Activated CD8-positive, alpha-beta memory T cell treated with anti-CD3 and anti-CD28 coated beads for 48 hours (primary cell): ENCODE data around the gene ACYP1.
"Not testable (repeated sequence)": the region's sequence is repeated elsewhere in the genome, so short reads cannot be mapped to it uniquely, and the experiment has no call there.

Experiments used
- DNase-seq, 3 experiments: peaks; one replicate each; pipeline ENCODE4 v3.0.0-alpha.2; 2020; ENCODE audit warnings: low read depth in 2 of 3, low spot score in 2 of 3

Gene ACYP1

DNA sequence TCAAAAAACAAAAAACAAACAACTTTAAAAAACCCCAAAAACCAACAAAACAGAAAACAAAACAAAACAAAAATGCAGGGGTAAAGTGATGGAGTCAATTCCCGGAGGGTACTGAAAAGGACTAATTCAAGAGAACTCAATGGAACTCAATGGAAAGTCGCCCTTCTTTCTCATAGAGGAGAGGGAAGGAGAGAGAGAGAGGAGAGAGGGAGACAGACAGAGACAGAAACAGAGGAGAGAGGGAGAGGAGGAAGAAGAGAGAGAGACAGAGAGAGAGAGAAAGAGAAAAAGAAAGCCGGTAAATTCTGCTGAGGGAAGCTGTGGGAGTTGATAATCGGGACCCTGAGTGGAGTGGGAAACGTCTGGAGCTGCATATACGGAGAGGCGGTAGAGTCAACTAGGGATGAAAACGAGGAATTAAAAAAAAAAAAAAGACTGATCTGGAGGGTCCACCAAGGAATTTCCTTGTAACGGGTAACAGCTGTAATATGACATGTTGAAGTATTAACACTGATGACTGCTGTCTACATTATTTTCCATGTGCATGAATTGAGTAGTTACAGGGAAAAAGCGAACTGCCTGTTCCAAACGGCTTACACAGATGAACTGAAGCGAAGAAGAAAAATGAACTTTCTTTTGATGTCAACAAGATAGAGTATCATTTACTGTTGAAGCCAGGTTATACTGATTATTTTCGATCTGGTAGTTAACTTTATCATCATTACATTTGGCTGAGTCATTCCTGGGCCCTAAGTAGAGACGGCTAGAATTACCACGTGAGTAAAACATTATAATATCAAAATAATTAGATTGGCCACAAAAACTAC is 4.7 kb upstream of the ACYP1 start:
- DNase-seq: no peak

DNA sequence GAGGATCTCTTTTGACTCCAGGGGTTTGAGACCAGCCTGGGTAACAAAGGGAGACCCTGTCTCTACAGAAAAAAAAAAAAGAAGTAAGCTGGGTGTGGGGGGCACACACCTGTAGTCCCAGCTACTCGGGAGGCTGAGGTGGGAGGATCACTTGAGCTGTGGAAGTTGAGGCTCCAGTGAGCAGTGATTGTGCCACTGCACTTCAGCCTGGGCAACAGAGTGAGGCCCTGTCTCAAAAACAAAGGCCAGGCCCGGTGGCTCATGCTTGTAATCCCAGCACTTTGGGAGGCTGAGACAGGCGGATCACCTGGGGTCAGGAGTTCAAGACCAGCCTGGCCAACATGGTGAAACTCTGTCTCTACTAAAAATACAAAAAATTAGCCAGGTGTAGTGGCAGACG is 3.9 kb upstream of the ACYP1 start:
- DNase-seq: not testable (repeated sequence)

GRCh38 chr14:75067212-75067611 is 3.4 kb upstream of the ACYP1 start:
- no peak for DNase-seq

DNA sequence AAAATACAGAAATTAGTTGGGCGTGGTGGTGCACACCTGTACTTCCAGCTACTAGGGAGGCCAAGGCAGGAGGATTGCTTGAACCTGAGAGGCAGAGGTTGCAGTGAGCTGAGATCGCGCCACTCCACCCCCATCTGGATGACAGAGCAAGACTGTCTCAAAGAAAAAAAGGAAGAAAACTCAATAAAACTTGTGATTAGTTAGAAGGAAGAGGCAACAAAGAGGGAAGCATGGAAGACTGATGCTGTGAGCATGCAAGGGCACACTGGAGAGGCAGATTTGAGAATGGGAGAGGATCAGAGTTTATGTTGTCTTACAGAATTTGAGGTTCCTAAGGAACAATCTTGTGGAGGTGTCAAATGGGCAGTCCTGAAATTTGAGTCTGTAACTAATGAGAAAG is 2.9 kb upstream of the ACYP1 start:
- no peak for DNase-seq

DNA sequence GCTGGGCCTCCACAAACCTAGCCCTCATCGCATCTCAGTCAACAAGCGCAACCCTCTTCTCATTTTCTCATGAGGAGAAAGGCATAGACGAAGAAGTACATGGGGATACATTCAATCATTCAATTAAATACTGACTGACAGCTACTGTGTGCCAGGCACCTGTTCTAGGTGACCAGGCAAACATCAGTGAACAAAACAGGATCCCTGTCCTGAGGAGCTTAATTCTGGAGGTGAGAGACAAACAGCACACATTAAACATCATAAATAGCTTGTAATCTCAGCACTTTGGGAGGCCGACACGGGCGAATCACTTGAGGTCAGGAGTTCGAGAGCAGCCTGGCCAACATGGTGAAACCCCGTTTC is 362 bp upstream of the ACYP1 start:
- DNase-seq: no peak

GRCh38 chr14:75063013-75063412 is 811 bp downstream of the ACYP1 start:
- no peak for DNase-seq

DNA sequence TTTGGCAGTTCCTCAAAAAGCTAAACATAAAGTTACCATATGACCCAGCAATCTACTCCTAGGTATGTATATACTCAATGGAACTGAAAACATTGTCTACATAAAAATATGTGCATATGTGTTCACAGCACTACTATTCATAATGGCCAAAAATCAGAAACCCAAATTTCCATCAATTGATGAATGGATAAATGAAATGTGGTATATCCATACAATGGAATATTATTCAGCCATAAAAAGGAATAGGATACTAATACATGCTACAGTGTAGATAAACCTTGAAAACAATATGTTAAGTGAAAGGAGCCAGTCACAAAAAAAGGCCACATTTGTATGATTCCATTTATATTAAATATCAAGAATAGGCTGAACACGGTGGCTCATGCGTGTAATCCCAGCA is 3.4 kb downstream of the ACYP1 start:
- DNase-seq: no peak

DNA sequence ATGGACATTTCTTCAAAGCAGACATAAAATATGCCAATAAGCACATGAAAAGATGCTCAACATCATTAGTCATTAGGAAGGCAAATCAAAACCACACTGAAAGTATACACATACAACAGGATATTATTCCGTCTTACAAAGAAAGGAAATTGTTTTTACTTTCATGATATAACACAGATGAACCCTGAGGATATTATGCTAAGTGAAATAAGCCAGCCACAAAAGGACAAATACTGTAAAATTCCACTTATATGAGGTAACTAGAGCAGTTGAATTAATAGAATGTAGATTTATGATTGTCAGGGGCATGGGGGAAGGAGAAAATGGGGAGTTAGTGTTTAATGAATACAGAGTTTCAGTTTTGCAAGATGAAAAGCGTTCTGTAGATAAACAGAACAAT is 4.2 kb downstream of the ACYP1 start:
- DNase-seq: no peak

DNA sequence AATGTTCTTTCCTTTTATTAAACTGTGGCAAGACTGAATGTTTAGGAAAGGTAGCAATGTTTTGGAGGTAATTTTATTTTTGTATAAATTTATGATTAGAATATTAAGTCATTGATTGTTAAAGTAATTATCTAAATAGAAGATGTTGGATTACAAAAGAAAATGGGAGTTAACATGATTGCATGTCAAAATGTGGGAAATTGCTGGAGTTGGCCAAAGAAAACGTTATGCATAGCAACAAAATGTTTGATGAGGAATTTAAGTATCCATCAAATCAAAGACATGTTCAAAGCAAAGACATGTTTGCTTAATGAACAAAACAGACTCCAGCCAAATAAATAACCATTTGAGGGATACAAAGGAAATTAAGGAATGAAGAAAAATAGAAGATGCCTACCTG is 9.4 kb downstream of the ACYP1 start:
- DNase-seq: no peak

GRCh38 chr14:75053396-75054291 is 10.2 kb downstream of the ACYP1 start:
- DNase-seq: no peak

GRCh38 chr14:75051556-75051899 is 12.3 kb downstream of the ACYP1 start:
- DNase-seq: no peak

- peak; percentile 46 to 61 (median 57) for DNase-seq
These were observed 12.8 kb downstream of the ACYP1 start, which contains the start of gene MLH3 for GRCh38 chr14:75050852-75051555. MLH3 (minus strand) TSS chr14:75051467; CDS start chr14:75049655, 1,812 bp downstream.

DNA sequence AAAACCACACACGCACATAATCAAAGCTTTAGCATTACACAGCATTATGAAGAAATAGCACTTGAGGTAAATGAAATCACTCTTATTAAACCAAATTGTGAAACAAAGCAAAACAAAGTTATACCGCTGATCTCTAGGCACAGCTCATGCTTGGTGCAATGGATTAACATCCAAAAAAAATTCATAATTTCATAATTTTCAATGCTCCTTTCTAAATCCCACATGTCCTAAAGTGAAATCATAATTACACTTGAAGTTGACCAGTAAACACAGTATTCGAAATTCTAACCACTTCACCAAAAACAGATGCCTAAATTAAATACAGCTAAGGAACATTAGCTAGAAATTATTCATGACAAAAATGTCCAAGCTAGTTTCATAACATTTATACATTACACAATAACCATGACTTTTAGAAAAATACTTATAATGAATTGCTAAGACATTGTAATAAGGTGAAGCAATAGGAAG is 14.1 kb downstream of the ACYP1 start:
- no peak for DNase-seq

DNA sequence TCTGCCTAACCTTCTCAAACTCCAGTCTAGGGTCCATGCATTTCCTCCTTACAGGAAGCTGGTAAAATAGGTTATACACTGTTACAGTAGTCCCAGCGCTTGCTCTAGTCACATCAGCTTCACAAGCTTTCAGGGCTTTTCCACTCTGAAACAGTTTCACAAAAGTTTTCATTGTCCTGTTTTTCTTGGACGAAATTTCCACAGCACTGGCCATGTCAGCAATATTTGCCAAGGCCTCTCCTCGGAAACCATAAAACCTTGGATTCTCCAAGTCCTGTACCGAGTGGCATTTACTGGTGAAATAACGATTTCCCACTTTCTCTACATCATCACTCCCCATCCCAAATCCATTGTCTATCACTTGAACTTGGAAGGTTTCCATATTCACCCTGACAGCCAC is 14.7 kb downstream of the ACYP1 start:
- DNase-seq: no peak

DNA sequence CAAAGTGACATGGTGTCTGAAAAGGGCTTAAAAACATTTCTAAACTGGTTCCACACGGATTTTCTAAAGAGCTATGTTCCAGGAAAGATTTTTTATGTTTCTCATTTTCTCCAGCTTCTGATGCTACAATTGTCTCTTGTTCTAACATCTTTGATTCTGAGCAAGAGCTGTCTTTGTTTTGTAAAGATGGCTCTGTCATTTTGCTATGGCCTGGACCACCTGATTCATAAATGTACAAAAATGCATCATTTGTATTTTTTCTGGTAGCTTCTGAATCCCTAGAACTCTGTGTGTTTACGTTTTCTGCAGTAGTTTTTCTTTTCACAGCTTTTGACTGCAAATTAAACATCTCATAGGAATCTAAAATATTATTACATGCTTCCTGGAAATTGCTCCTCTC is 15.7 kb downstream of the ACYP1 start:
- DNase-seq: no peak

GRCh38 chr14:75047506-75047905 is 16.3 kb downstream of the ACYP1 start:
- no peak for DNase-seq

DNA sequence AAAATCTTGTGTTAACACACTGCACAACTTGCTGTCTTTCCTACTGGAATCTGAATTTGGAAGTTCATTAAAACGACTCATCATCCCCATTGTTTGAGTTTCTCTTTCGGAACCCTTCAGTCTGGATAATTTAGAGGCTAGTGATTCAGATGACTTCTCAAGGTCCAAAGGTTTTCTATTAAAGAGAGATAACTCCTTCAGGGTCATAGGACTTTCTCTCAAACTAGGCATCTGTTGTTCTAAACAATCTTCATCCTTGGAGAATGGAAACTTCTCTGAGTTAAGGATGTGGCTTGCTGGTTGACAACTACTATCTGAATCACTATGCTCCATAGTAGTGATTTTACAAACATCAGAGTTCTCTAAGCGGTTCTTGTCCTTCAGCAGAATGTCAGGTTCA is 16.9 kb downstream of the ACYP1 start:
- no peak for DNase-seq

GRCh38 chr14:75046275-75046674 is 17.5 kb downstream of the ACYP1 start:
- DNase-seq: no peak

DNA sequence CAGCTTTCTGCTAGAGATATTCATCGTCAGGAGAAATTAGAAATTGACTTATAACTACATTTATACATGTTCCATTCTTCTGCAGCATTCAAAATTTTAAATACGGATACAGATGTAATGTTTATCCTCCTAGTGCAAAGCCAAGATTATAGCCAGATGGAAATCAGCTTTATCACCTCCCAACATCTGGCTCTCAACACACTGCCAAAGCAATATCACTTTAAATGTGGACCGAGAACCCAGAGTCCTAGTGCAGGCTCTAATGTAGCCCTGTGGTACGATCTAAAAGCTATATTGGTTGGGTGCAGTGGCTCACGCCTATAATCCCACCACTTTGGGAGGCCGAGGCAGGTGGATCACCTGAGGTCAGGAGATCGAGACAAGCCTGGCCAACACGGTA is 19.1 kb downstream of the ACYP1 start:
- DNase-seq: no peak

DNA sequence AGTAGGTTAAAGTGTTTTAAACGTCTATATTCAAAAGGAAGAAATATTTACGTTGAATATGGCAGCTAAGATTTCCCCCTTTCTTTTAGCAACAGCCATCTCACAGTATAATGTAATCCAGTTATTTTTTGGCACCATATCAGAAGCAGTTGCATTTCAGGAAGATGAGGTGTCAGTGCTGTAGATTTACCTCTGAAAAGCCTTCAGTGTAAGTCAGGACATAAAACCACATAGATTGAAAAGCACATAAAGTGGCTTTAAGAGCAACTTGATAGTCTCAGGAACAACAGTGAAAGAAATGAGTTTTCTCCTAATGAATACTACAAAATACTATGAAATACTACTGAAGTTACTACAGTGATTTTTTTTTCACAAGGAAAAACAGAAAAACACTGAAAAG is 19.5 kb downstream of the ACYP1 start:
- no peak for DNase-seq

DNA sequence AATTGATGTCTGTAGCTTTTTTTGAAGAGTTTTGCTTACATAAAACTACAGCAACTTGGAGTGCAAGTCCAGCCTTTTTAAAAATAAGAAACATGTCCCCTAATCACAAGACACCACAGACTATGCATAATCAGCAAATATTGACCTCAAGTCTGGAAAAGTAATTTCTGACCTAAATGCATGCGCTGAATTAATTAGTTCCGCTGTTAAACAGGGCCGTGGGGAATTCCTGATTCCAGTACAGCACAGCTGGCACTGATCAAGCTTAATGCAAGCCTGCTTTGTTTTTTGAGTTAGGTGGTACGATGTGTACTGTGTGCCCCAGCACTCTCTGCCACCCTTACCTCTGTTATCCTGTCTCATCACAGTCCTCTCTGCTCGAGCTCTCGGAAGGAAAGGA is 21.8 kb downstream of the ACYP1 start:
- DNase-seq: no peak

DNA sequence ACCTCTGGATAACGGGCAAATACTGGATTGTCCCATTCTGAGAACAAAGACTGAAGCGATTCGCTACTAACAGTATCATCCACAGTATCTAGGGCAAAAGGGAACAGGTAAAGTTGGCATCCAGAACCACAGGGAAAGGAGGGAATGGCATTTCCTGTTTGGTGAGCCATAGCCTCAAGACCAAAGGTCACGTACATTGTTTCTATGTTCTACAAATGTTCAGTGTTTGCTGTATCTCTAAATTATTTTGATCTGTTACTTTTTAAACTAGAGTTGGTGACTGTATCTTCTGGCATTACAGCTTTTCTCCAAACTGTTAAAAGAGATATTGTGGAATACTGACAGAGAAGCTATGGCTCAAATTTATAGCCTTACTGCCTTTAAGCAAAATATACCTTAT is 22.2 kb downstream of the ACYP1 start:
- DNase-seq: no peak
